ENCODE data around the gene EHMT2. TPM values are rescaled to one million over a fixed set of nuclear protein-coding genes. Genes with fewer than 3 reads are reported as not detected.
"Not testable (repeated sequence)": the region's sequence is repeated elsewhere in the genome, so short reads cannot be mapped to it uniquely, and the experiment has no call there.

EHMT2 gene
- total RNA-seq: 39.0 and 46.4 TPM in 2 replicates

- no peak for DNase-seq (ENCODE audit: extremely low read depth, low read depth, low spot score)
These were observed at the start of gene EHMT2 for GRCh38 chr6:31897612-31898382. Gene EHMT2, minus strand, starts transcription at chr6:31897698. Its CDS starts 21 bp downstream, at chr6:31897677.

GRCh38 chr6:31947070-31947675 lies 49.7 kb upstream of the EHMT2 start:
- DNase-seq (ENCODE audit: extremely low read depth, low read depth, low spot score): no peak

GRCh38 chr6:31946370-31946885 lies 48.9 kb upstream of the EHMT2 start:
- no peak for DNase-seq (ENCODE audit: extremely low read depth, low read depth, low spot score)

- no peak for DNase-seq (ENCODE audit: extremely low read depth, low read depth, low spot score)
These were observed 48.2 kb upstream of the EHMT2 start, which contains the start of gene CFB for GRCh38 chr6:31945507-31946369. Gene CFB, plus strand, starts transcription at chr6:31946095. Its CDS starts 127 bp downstream, at chr6:31946222.

GRCh38 chr6:31945154-31945506 lies 47.6 kb upstream of the EHMT2 start:
- DNase-seq (ENCODE audit: extremely low read depth, low read depth, low spot score): no peak

GRCh38 chr6:31943742-31944141 lies 46.2 kb upstream of the EHMT2 start:
- no peak for DNase-seq (ENCODE audit: extremely low read depth, low read depth, low spot score)

GRCh38 chr6:31940256-31940664 lies 42.8 kb upstream of the EHMT2 start:
- DNase-seq (ENCODE audit: extremely low read depth, low read depth, low spot score): no peak

- DNase-seq (ENCODE audit: extremely low read depth, low read depth, low spot score): no peak
These were observed 38.3 kb upstream of the EHMT2 start for GRCh38 chr6:31935823-31936222.

GRCh38 chr6:31935021-31935420 lies 37.5 kb upstream of the EHMT2 start:
- no peak for DNase-seq (ENCODE audit: extremely low read depth, low read depth, low spot score)

GRCh38 chr6:31933537-31933936 lies 36.0 kb upstream of the EHMT2 start:
- DNase-seq (ENCODE audit: extremely low read depth, low read depth, low spot score): no peak

GRCh38 chr6:31932137-31932536 lies 34.6 kb upstream of the EHMT2 start:
- DNase-seq (ENCODE audit: extremely low read depth, low read depth, low spot score): not testable (repeated sequence)

- no peak for DNase-seq (ENCODE audit: extremely low read depth, low read depth, low spot score)
These were observed 33.5 kb upstream of the EHMT2 start for GRCh38 chr6:31930962-31931361.

GRCh38 chr6:31928672-31928939 lies 31.1 kb upstream of the EHMT2 start:
- DNase-seq (ENCODE audit: extremely low read depth, low read depth, low spot score): no peak

- no peak for DNase-seq (ENCODE audit: extremely low read depth, low read depth, low spot score)
These were observed 30.6 kb upstream of the EHMT2 start for GRCh38 chr6:31927863-31928671.

GRCh38 chr6:31927242-31927862 lies 29.9 kb upstream of the EHMT2 start, which contains the start of gene C2:
Gene C2, plus strand, starts transcription at chr6:31927717. Its CDS starts 36 bp downstream, at chr6:31927753.
- no peak for DNase-seq (ENCODE audit: extremely low read depth, low read depth, low spot score)

GRCh38 chr6:31922942-31923341 lies 25.4 kb upstream of the EHMT2 start:
- DNase-seq (ENCODE audit: extremely low read depth, low read depth, low spot score): no peak

GRCh38 chr6:31920811-31921210 lies 23.3 kb upstream of the EHMT2 start:
- DNase-seq (ENCODE audit: extremely low read depth, low read depth, low spot score): no peak

GRCh38 chr6:31919624-31920303 lies 22.3 kb upstream of the EHMT2 start:
- no peak for DNase-seq (ENCODE audit: extremely low read depth, low read depth, low spot score)

- no peak for DNase-seq (ENCODE audit: extremely low read depth, low read depth, low spot score)
These were observed 20.7 kb upstream of the EHMT2 start for GRCh38 chr6:31918069-31918720.
